Dendritic cell treated with granulocyte-macrophage colony-stimulating factor and Interleukin-4, amounts not matched to agents 40 ng/mL and 50 ng/mL, for 4 days (primary cell): ENCODE results near the gene TSPAN14.
"Not testable (repeated sequence)": the region's sequence is repeated elsewhere in the genome, so short reads cannot be mapped to it uniquely, and the experiment has no call there.

Source experiments
- H3K27ac Mint-ChIP-seq: one replicate; pipeline ENCODE4 v1.8.0; 2022; ENCODE audit warnings: mild to moderate bottlenecking, mixed read lengths
- H3K27me3 Mint-ChIP-seq: one replicate; pipeline ENCODE4 v1.8.0; 2022; ENCODE audit warnings: mild to moderate bottlenecking, mixed read lengths
- H3K36me3 Mint-ChIP-seq: one replicate; pipeline ENCODE4 v1.8.0; 2022; ENCODE audit warnings: low read depth, mixed read lengths
- H3K4me1 Mint-ChIP-seq: one replicate; pipeline ENCODE4 v1.8.0; 2022; ENCODE audit warnings: low read depth, mixed read lengths
- H3K4me3 Mint-ChIP-seq: one replicate; pipeline ENCODE4 v1.8.0; 2022; ENCODE audit warnings: mild to moderate bottlenecking, moderate library complexity, mixed read lengths
- H3K9me3 Mint-ChIP-seq: one replicate; pipeline ENCODE4 v1.8.0; 2022; ENCODE audit warnings: mixed read lengths
- intact Hi-C: fragments of 100-400 bp; cut with micrococcal nuclease; formaldehyde crosslinking; loops from one replicate; pipeline ENCODE4 v1.15.0; 2022

Gene TSPAN14

GRCh38 chr10:80414142-80414895, 39.8 kb upstream of the TSPAN14 start:
- no peak overlapping the region for H3K4me3 Mint-ChIP-seq
- no peaks in the 10 kb centered on the region for H3K36me3 Mint-ChIP-seq
- intact Hi-C loops: no loop called here
- peaks cover 20% of the 10 kb centered on the region for H3K4me1 Mint-ChIP-seq
- H3K27me3 Mint-ChIP-seq: peaks cover 21% of the 10 kb centered on the region
- no peaks in the 10 kb centered on the region for H3K9me3 Mint-ChIP-seq
- no peak overlapping the region for H3K27ac Mint-ChIP-seq

- H3K27ac Mint-ChIP-seq: no peak overlapping the region
- intact Hi-C loops: no loop called here
- no peaks in the 10 kb centered on the region for H3K9me3 Mint-ChIP-seq
- H3K36me3 Mint-ChIP-seq: no peaks in the 10 kb centered on the region
- H3K4me3 Mint-ChIP-seq: no peak overlapping the region
- peaks cover 10% of the 10 kb centered on the region for H3K27me3 Mint-ChIP-seq
- H3K4me1 Mint-ChIP-seq: peaks cover 20% of the 10 kb centered on the region
Observed at GRCh38 chr10:80415734-80416478, 38.2 kb upstream of the TSPAN14 start.

- Mint-ChIP-seq H3K27ac (no peak overlapping the region), H3K9me3 (no peaks in the 10 kb centered on the region), H3K27me3 (peaks cover 8% of the 10 kb centered on the region), H3K36me3 (no peaks in the 10 kb centered on the region), H3K4me1 (peaks cover 25% of the 10 kb centered on the region), H3K4me3 (no peak overlapping the region)
- intact Hi-C loops: no loop called here
Observed at GRCh38 chr10:80416479-80417098, 37.5 kb upstream of the TSPAN14 start.

DNA sequence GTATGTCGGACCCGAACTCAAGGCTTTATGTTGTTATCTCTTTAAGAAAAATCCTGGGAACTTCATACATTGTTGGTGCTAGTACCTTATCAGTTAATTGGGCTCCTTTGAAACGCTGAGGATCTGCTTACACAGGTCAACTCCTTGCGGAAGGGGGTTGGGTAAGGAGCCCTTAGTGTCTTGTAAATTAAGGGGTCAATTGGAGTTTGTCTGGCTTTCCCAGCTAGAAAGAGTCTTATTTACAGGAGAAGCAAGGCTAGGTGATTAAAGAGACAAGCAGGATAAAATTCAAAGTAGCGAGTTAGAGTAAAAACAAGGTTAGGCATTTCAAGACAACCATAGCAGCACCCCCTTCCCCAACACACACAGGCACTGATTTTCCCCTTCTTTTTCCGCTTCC, 36.9 kb upstream of the TSPAN14 start:
- H3K4me3 Mint-ChIP-seq, H3K27me3 Mint-ChIP-seq, intact Hi-C loops, H3K9me3 Mint-ChIP-seq, H3K27ac Mint-ChIP-seq, H3K36me3 Mint-ChIP-seq: not testable (repeated sequence)
- peaks cover 30% of the 10 kb centered on the region for H3K4me1 Mint-ChIP-seq

DNA sequence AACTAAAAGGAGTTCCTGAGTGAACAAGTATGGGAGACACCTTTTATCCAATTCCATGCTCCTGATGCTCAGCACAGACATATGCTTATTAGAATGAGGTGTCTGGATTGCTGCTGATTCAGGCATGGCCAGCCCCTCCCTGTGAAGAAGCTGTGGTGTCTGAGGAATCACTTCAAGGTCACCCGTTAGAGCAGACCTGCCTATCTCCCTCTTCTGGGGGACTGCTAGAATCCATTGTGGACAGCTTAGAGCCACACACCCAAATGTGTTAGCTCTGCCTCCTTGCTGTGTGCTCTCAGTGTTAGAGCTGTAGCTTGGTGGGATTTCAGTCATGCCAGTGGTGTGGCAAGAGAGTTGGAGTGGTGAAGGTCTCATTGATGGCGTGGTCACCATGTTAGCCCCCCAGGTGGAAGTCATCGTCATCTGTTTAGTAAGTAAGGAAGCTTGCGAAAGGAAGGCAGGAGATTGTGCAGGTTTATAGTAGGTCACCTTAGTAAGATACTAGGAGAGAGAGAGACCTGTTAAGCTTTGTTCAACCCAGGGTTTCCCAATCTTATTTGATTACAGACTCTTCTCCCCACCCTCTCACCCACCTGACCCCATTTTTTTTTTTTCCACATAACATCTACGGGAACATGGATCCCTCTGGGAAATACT, 32.9 kb upstream of the TSPAN14 start:
- Mint-ChIP-seq H3K27ac (no peak overlapping the region), H3K4me1 (peaks cover 18% of the 10 kb centered on the region), H3K27me3 (peaks cover 2% of the 10 kb centered on the region), H3K9me3 (no peaks in the 10 kb centered on the region), H3K4me3 (no peak overlapping the region), H3K36me3 (no peaks in the 10 kb centered on the region)
- intact Hi-C loops: no loop called here

DNA sequence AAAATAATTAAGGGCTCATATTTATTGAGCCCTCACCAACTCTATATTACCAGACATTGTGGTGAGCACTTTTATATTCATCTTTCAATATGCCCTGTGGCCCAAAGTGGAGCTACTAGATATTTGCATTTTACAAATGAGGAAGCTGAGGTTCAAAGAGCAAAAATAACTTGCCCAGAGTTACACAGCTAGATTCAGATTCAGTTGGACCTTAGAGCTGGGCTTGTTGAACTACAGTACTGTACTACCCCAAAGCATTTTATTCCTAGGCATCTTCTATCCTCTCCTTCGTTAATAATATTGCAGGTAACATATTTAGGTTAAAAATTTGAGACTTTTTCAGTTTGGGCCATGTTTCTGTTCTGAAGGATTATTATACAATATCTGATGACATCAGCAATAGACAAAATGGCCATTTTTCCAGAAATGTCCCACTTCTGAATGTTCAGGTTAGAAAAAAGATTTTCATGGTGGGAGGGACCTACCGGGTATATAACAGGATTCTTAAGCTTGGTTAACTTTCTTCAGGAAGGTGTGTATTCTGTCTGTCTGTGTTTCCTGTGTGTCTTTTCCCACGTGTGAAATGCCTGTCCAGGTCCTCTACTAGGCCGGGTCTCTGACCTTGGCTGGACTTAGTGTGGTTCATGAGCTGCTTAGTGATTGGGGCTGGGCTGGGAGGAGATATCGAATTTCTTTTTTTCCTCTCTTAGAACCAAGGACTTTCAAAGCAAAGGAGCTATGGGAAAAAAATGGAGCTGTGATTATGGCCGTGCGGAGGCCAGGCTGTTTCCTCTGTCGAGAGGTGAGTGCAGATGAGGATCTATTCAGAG, 32.2 kb upstream of the TSPAN14 start:
- no peaks in the 10 kb centered on the region for H3K9me3 Mint-ChIP-seq
- no peaks in the 10 kb centered on the region for H3K36me3 Mint-ChIP-seq
- intact Hi-C loops: no loop called here
- H3K27ac Mint-ChIP-seq: no peak overlapping the region
- H3K27me3 Mint-ChIP-seq: peaks cover 2% of the 10 kb centered on the region
- H3K4me1 Mint-ChIP-seq: peaks cover 18% of the 10 kb centered on the region
- no peak overlapping the region for H3K4me3 Mint-ChIP-seq

- Mint-ChIP-seq H3K27ac (no peak overlapping the region), H3K27me3 (peaks cover 2% of the 10 kb centered on the region), H3K4me3 (no peak overlapping the region), H3K36me3 (no peaks in the 10 kb centered on the region), H3K4me1 (peaks cover 37% of the 10 kb centered on the region), H3K9me3 (no peaks in the 10 kb centered on the region)
- intact Hi-C loops: loop anchor here (5.0 kb wide), 1 partner anchor 39 kb away; no protein-coding TSS in a partner anchor
Observed at GRCh38 chr10:80425901-80426300, 28.2 kb upstream of the TSPAN14 start.

- intact Hi-C loops: loop anchor here (5.0 kb wide), 1 partner anchor 40 kb away; no protein-coding TSS in a partner anchor
- peak overlapping the region; percentile 35 for H3K27ac Mint-ChIP-seq
- H3K9me3 Mint-ChIP-seq: no peaks in the 10 kb centered on the region
- H3K4me1 Mint-ChIP-seq: peaks cover 24% of the 10 kb centered on the region
- no peak overlapping the region for H3K4me3 Mint-ChIP-seq
- no peaks in the 10 kb centered on the region for H3K36me3 Mint-ChIP-seq
- H3K27me3 Mint-ChIP-seq: peaks cover 2% of the 10 kb centered on the region
Observed at GRCh38 chr10:80427541-80427940, 26.6 kb upstream of the TSPAN14 start.

GRCh38 chr10:80429521-80429973, 24.6 kb upstream of the TSPAN14 start:
- H3K4me3 Mint-ChIP-seq: no peak overlapping the region

DNA sequence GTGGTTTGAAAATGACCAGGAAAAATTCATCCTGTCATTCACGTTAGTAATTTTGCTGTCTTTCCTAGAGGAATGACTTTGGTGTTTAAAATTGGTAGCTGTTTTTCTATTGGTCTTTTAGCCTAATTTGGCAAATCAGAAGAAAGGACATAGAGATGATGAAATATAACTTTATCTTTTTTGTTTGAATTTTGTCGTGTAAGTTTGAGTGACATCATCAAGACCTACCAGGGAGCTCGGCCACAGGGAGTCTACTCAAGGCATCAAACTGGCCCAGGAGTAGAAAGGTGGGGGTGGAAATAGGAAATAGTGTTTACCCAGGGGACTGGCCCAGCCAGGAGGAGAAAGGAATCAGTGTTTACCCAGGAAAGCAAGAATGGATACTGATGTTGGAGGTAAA, 21.0 kb upstream of the TSPAN14 start:
- Mint-ChIP-seq H3K4me3 (no peak overlapping the region), H3K9me3 (no peaks in the 10 kb centered on the region), H3K36me3 (no peaks in the 10 kb centered on the region), H3K4me1 (peaks cover 13% of the 10 kb centered on the region), H3K27ac (no peak overlapping the region), H3K27me3 (peaks cover 4% of the 10 kb centered on the region)
- intact Hi-C loops: no loop called here

More at GRCh38 chr10:80429521-80429973, 24.6 kb upstream of the TSPAN14 start:
- no peaks in the 10 kb centered on the region for H3K27me3 Mint-ChIP-seq
- no peaks in the 10 kb centered on the region for H3K9me3 Mint-ChIP-seq
- H3K27ac Mint-ChIP-seq: peak overlapping the region; percentile 53
- no peaks in the 10 kb centered on the region for H3K36me3 Mint-ChIP-seq
- intact Hi-C loops: loop anchor here (5.0 kb wide), 1 partner anchor 42 kb away; no protein-coding TSS in a partner anchor
- peaks cover 19% of the 10 kb centered on the region for H3K4me1 Mint-ChIP-seq

DNA sequence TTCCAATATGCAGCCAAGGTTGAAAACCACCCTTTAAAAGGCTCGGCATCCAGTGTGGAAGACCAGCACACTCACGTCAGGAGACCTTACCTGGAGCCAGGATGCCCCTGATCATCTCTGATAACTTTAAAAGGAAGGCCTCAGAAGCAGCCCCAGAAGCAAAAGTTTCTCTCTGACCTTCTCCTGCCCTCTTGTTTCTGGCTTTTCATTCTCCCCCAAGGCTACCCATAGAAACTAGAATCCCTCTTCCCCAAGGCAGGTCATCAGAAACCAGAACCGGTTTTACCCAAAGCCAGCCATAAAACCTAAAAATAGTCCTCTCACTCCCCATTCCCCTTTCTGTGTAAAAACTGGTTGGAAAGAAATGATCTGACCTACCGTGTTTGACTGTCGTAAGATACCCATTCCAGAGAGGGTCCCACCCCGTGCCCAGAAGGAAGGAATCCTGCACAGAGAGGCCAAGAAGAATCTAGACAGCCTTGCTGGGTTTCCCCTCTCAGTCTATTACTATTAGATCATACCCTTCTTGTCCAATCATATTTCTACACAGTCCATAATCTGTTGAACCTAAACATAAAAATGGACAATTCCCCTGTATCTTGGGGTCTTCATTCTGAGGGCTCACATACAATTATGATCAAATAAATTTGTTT, 17.5 kb upstream of the TSPAN14 start:
- intact Hi-C loops: no loop called here
- peaks cover 6% of the 10 kb centered on the region for H3K27me3 Mint-ChIP-seq
- H3K9me3 Mint-ChIP-seq: no peaks in the 10 kb centered on the region
- no peak overlapping the region for H3K27ac Mint-ChIP-seq
- H3K4me3 Mint-ChIP-seq: no peak overlapping the region
- H3K4me1 Mint-ChIP-seq: no peaks in the 10 kb centered on the region
- no peaks in the 10 kb centered on the region for H3K36me3 Mint-ChIP-seq

DNA sequence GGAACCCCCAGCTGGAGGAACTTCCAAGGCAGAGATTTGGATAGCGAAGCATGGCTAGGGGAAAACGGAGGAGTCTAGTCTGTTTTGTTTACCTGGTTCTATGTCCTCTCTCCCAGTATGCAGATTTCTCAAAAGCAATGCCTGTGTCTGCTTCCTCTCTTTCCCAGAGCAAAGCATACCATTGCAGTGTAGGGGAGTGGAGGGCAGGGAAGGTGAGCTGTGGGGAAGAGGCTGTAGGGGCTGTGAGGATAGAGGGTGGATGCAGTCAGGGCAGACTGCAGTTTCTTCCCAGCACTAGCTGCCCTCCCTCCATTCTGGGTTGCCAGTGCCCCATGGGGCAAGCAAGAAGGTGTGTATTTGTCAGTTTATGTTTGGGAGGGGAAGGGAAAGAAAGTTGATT, 16.9 kb upstream of the TSPAN14 start:
- H3K9me3 Mint-ChIP-seq: no peaks in the 10 kb centered on the region
- peaks cover 6% of the 10 kb centered on the region for H3K27me3 Mint-ChIP-seq

GRCh38 chr10:80441831-80442230, 12.3 kb upstream of the TSPAN14 start:
- intact Hi-C loops: loop anchor here (5.0 kb wide), 2 partner anchors 155 to 480 kb away; no protein-coding TSS in a partner anchor
- H3K36me3 Mint-ChIP-seq: no peaks in the 10 kb centered on the region
- H3K27me3 Mint-ChIP-seq: peaks cover 6% of the 10 kb centered on the region
- peaks cover 22% of the 10 kb centered on the region for H3K4me1 Mint-ChIP-seq
- H3K27ac Mint-ChIP-seq: no peak overlapping the region
- no peaks in the 10 kb centered on the region for H3K9me3 Mint-ChIP-seq
- no peak overlapping the region for H3K4me3 Mint-ChIP-seq

More for the DNA sequence above, 16.9 kb upstream of the TSPAN14 start:
- Mint-ChIP-seq H3K36me3 (no peaks in the 10 kb centered on the region), H3K4me3 (no peak overlapping the region), H3K4me1 (no peaks in the 10 kb centered on the region), H3K27ac (no peak overlapping the region)
- intact Hi-C loops: no loop called here
